GM19467 (cell line): ENCODE results near the gene PSMB11.
"Not testable (repeated sequence)": the region's sequence is repeated elsewhere in the genome, so short reads cannot be mapped to it uniquely, and the experiment has no call there.

Experiments used
- ATAC-seq: cut with Tn5 transposase; IDR thresholded peaks from one replicate; pipeline ENCODE4 v1.9.1; 2021; ENCODE audit warnings: mild to moderate bottlenecking, moderate library complexity; ENCODE audit not compliant: unreplicated experiment

The PSMB11 gene

DNA sequence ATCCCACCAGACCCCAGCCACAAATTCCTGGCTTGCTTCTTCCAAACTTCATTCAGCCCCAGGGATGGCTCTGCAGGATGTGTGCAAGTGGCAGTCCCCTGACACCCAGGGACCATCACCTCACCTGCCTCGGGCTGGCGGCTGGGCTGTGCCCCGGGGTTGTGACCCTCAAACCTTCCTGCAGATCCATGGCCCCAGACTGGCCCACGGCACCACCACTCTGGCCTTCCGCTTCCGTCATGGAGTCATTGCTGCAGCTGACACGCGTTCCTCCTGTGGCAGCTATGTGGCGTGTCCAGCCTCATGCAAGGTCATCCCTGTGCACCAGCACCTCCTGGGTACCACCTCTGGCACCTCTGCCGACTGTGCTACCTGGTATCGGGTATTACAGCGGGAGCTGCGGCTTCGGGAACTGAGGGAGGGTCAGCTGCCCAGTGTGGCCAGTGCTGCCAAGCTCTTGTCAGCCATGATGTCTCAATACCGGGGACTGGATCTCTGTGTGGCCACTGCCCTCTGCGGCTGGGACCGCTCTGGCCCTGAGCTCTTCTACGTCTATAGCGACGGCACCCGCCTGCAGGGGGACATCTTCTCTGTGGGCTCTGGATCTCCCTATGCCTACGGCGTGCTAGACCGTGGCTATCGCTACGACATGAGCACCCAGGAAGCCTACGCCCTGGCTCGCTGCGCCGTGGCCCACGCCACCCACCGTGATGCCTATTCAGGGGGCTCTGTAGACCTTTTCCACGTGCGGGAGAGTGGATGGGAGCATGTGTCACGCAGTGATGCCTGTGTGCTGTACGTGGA, at the start of gene PSMB11:
PSMB11 (plus strand) TSS at position 51 of the 804 bp plus-strand sequence; CDS start at position 65, 14 bp downstream.
- no peak for ATAC-seq

DNA sequence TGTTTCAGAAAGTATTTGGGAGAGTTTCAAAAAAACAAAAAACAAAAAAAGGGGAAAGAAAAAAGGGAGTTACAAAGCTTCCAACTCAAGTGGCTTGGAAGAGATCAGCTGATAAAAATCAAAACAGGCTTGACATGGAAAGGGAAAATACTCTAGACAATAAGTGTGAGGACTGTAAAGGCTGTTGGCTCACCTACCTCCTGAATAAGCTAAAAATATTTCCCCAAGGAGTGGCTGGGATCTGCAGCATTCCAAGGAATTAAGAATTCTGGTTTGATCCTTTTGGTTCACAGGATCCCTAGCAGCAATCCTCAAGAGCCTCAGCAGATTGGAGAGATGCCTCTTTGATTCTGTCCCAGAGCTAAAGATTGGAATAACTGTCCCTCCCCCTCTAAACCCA, 48.5 kb upstream of the PSMB11 start:
- no peak for ATAC-seq

GRCh38 chr14:22994762-22995275, 47.2 kb upstream of the PSMB11 start:
- ATAC-seq, result no peak

- no peak for ATAC-seq
These were observed 46.0 kb upstream of the PSMB11 start for GRCh38 chr14:22995889-22996625.

- ATAC-seq, result no peak
These were observed 45.0 kb upstream of the PSMB11 start for GRCh38 chr14:22996768-22997654.

- no peak for ATAC-seq
These were observed 44.2 kb upstream of the PSMB11 start for GRCh38 chr14:22997676-22998323.

- ATAC-seq, result no peak
These were observed 43.5 kb upstream of the PSMB11 start for GRCh38 chr14:22998329-22999012.

- ATAC-seq, result no peak
These were observed 41.2 kb upstream of the PSMB11 start for GRCh38 chr14:23000860-23001259.

- ATAC-seq, result no peak
These were observed 39.4 kb upstream of the PSMB11 start for GRCh38 chr14:23002592-23002991.

- not testable (repeated sequence) for ATAC-seq
These were observed 37.7 kb upstream of the PSMB11 start for GRCh38 chr14:23004274-23004673.

- ATAC-seq, result no peak
These were observed 36.4 kb upstream of the PSMB11 start for GRCh38 chr14:23005451-23006187.

GRCh38 chr14:23006188-23006534, 35.9 kb upstream of the PSMB11 start:
- ATAC-seq, result no peak

DNA sequence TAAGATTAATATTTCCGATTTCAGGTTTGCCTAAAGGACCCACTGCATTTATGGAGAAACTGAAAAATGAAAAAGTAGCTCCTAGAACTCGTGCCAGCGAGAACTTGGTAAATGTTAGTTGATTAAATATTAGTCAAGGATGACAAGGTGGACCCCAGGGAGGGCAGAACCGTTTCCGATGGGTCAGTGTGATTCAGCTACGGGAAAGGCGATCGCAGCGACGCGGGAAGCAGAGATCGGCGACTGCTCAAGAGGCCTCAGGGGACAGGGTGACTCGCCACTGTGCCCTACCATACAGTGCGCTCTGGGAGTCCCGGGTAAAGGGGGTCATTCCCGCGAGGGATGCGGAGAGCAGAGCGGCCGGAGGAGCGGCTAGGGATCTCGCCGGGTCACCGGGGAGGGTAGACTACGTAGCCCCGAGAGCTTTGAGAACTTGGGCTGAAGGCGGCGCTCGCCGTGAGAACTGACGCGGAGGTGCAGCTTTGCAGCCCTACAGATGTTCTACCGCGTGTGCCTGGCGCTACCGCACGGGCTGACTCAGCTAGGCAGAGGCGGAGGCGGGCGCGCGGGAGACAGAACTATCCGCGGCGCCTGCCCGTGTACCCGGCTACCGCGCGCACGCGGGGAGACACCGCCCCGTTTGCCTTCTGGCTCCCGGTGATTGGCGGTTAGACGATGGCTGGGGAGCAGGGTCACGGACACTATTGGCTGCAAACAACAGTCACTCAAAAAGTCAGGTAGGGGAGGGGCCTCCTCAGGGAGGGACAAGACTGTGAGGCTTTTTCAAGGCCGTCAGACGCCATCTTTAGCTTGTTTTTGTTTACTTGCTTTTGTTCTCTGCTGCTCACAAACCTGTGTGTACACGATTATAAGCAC, 35.2 kb upstream of the PSMB11 start:
- peak; percentile 88 for ATAC-seq

DNA sequence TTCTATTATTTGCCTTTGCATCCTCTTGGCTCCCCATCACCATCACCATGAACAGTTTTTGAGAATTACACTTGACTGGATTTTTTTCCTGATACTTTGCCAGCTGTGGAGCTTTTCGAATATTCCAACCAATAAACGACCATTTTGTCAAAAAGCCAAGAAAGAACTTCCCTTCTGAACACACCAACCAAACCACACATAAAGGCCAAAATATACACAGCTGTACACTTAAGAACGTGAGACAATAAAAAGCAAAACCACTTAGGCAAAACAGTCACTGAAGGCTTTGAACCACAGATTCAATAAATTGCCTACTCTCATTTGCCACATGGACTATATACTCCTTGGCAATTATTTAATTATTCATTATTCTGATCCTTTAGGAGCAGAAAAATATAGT, 33.2 kb upstream of the PSMB11 start:
- no peak for ATAC-seq

DNA sequence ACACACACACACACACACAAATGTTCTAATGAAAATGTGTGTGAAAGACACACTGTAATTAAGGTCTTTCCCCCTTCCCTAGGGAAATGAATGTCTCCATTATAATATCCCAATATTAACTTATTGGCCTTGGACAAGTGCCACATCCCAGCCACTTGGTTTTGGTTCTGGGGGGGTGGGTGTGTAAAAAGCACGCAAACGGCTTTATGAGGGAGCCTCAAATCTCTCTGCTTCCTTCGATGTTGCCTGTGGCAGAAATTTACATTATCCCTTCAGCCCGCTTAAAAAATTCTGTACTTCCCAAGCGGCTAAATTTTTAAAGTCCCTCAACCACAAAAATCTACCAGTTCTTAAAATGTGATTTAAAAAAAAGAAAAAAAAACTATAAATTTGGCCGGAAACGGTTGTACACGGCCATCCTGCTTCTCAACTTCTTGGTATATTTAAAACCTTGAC, 32.5 kb upstream of the PSMB11 start:
- no peak for ATAC-seq

DNA sequence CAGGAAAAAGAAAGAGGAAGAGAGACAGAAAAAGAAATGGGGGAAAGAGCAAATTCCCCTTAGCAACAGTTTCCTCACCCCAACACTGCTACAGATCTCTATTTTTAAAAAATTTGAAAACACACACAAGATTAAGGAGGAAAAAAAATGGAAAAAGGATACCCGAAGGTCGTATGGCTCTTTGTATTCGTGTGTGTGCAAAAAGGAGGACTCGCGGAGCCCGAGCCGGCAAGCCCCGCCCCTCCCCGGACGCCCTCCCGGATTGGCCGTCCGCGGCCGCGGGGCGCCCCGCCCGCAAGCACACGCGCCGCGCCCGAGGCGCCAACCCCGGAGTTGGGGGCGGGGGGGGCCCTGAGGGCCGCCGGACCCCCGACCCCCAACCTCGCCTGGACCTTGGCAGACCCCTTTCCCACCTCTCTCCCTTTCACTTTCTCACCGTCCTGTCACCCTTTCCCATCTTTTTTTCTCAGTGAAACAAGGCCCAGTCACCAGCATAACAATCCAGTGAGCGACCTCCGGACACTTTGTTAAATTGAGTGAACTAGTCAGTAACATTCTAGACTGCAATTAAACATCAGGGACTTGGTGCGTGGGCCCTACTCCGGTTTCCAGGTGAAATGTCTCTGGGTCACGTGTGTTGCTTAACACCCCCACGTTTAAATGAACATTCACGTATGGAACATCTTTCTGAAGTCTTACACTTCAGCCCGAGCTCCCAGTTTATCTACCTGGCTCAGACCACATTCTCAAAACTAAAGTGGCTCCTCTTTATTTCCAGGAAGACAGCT, 31.9 kb upstream of the PSMB11 start, which contains the start of gene C14orf93:
C14orf93 (minus strand) TSS at position 205 of the 788 bp plus-strand sequence. CDS start 11,120 bp downstream, outside the sequence.
- no peak for ATAC-seq

- no peak for ATAC-seq
These were observed 28.8 kb upstream of the PSMB11 start for GRCh38 chr14:23013054-23013748.
